ENCODE data around the gene CEACAM20. TPM values are rescaled to one million over a fixed set of nuclear protein-coding genes. Genes with fewer than 3 reads are reported as not detected.

The CEACAM20 gene
- total and polyA plus RNA-seq, 10 of the 15 experiments (the other 5 are each of a cell fraction or from before 2014, with no cell fraction given), result not detected

- BruUV-seq (replicated peaks), result TSS peak; percentile 70
- peaks cover 6% of the 10 kb centered on the region; the same call in 1 of the 2 replicates for H3K4me1 ChIP-seq (ENCODE audit: control insufficient read depth, insufficient read depth, low read length)
- peak overlapping the region; percentile 81 for H3K4me2 ChIP-seq (ENCODE audit: control insufficient read depth, insufficient read depth)
- H3K9me3 ChIP-seq (replicated peaks; ENCODE audit: control insufficient read depth, insufficient read depth, low read length), result peaks cover 32% of the 10 kb centered on the region; the same call in 2 of the 3 replicates
- DNase-seq (ENCODE audit: low read depth, low spot score) (no peak), FAIRE-seq (no peak), ATAC-seq (no peak)
- intact Hi-C loops (cut with micrococcal nuclease; ENCODE audit: unreplicated experiment) (no loop called here), in situ Hi-C loops (cut with MboI) (no loop called here)
- 8% methylated on average over 6 of the region's 6 CpGs for whole genome bisulfite sequencing (ENCODE audit: insufficient coverage, insufficient replicate concordance, low lambda C conversion rate, missing lambda C conversion rate)
- RAD21 ChIA-PET (ENCODE audit: unreplicated experiment), result interaction anchor here (1.4 kb wide), 1 partner anchor 195 kb away, joined by 5 read pairs; the partner anchor contains the start of gene ZNF235
- H3K27me3 ChIP-seq (replicated peaks in 1 of 2; ENCODE audit: control insufficient read depth in 2 of 2, insufficient read depth in 2 of 2, low read length in 1 of 2), result no peaks in the 10 kb centered on the region
- H3K79me2 ChIP-seq (ENCODE audit: control insufficient read depth, insufficient read depth, low read length), result peaks cover 19% of the 10 kb centered on the region
- H3K9ac ChIP-seq (ENCODE audit: control insufficient read depth, insufficient read depth, low read length), result peak overlapping the region; percentile 75
- POLR2A ChIA-PET, result no interaction called here
- no peaks in the 10 kb centered on the region for H4K20me1 ChIP-seq (ENCODE audit: control insufficient read depth, insufficient read depth)
- H2AFZ ChIP-seq (ENCODE audit: control insufficient read depth, low read depth, low read length), result peak overlapping the region; percentile 96; the same call in 1 of the 2 replicates
- peak overlapping the region; percentile 69 for H3K4me3 ChIP-seq
- SMC1A ChIA-PET (ENCODE audit: uncharacterized antibody, unreplicated experiment), result interaction anchor here (1.1 to 1.3 kb wide), 2 partner anchors 8 to 9 kb away, joined by 3 to 4 read pairs; no protein-coding TSS in a partner anchor
- CTCF ChIA-PET, result no interaction called here
- H3K36me3 ChIP-seq (ENCODE audit: control insufficient read depth in 2 of 2, insufficient read depth in 2 of 2, low read length in 1 of 2), result peaks cover 5% of the 10 kb centered on the region in 2 experiments; a peak in 3 of 4 replicates
- peak overlapping the region; percentile 81 for H3K27ac ChIP-seq (ENCODE audit: control insufficient read depth, insufficient read depth)
- no peak for TF ChIP-seq PKNOX1 (IDR thresholded peaks at IDR 0.05)
- TF ChIP-seq RUNX3 (IDR thresholded peaks at IDR 0.05; ENCODE audit: low read length), result peak; percentile 34; the same call in 1 of the 2 replicates
- no peak for TF ChIP-seq SUZ12 (IDR thresholded peaks at IDR 0.05; ENCODE audit: unreplicated experiment)
- no peak for TF ChIP-seq MXI1 (IDR thresholded peaks at IDR 0.05; ENCODE audit: low read depth, low read length)
These were observed 29.9 kb downstream of the CEACAM20 start for GRCh38 chr19:44499559-44499958.

GRCh38 chr19:44498988-44499387 lies 30.5 kb downstream of the CEACAM20 start:
- DNase-seq (ENCODE audit: low read depth, low spot score) (no peak), ATAC-seq (no peak), FAIRE-seq (no peak)
- intact Hi-C loops (cut with micrococcal nuclease; ENCODE audit: unreplicated experiment) (no loop called here), in situ Hi-C loops (cut with MboI) (no loop called here)
- POLR2A ChIA-PET, result no interaction called here
- H3K79me2 ChIP-seq (ENCODE audit: control insufficient read depth, insufficient read depth, low read length), result peaks cover 19% of the 10 kb centered on the region
- no peaks in the 10 kb centered on the region for H4K20me1 ChIP-seq (ENCODE audit: control insufficient read depth, insufficient read depth)
- RAD21 ChIA-PET (ENCODE audit: unreplicated experiment), result no interaction called here
- H3K27me3 ChIP-seq (replicated peaks in 1 of 2; ENCODE audit: control insufficient read depth in 2 of 2, insufficient read depth in 2 of 2, low read length in 1 of 2), result no peaks in the 10 kb centered on the region
- peaks cover 37% of the 10 kb centered on the region; the same call in 2 of the 3 replicates for H3K9me3 ChIP-seq (replicated peaks; ENCODE audit: control insufficient read depth, insufficient read depth, low read length)
- peaks cover 5 to 9% of the 10 kb centered on the region in 2 experiments for H3K36me3 ChIP-seq (ENCODE audit: control insufficient read depth in 2 of 2, insufficient read depth in 2 of 2, low read length in 1 of 2)
- peak overlapping the region; percentile 69; the same call in 1 of the 2 replicates for H3K4me3 ChIP-seq
- 98% methylated on average over 9 of the region's 9 CpGs for WGBS (ENCODE audit: insufficient coverage, insufficient replicate concordance, low lambda C conversion rate, missing lambda C conversion rate)
- H3K9ac ChIP-seq (ENCODE audit: control insufficient read depth, insufficient read depth, low read length), result no peak overlapping the region
- H3K4me1 ChIP-seq (ENCODE audit: control insufficient read depth, insufficient read depth, low read length), result peaks cover 6% of the 10 kb centered on the region; the same call in 1 of the 2 replicates
- peak overlapping the region; percentile 81 for H3K4me2 ChIP-seq (ENCODE audit: control insufficient read depth, insufficient read depth)
- CTCF ChIA-PET, result no interaction called here
- SMC1A ChIA-PET (ENCODE audit: uncharacterized antibody, unreplicated experiment), result no interaction called here
- no peak overlapping the region for H2AFZ ChIP-seq (ENCODE audit: control insufficient read depth, low read depth, low read length)
- BruUV-seq (replicated peaks), result no TSS peak
- H3K27ac ChIP-seq (ENCODE audit: control insufficient read depth, insufficient read depth), result no peak overlapping the region
- TF ChIP-seq ESRRA (IDR thresholded peaks at IDR 0.05; ENCODE audit: low read length), result no peak
- no peak for TF ChIP-seq GATAD2B (conservative IDR thresholded peaks at IDR 0.05; ENCODE audit: low read depth)
- no peak for TF ChIP-seq ZNF592 (IDR thresholded peaks at IDR 0.05)
- TF ChIP-seq SUZ12 (IDR thresholded peaks at IDR 0.05; ENCODE audit: unreplicated experiment), result no peak
- TF ChIP-seq RELB (IDR thresholded peaks at IDR 0.05; ENCODE audit: low read depth), result no peak
- TF ChIP-seq FOXM1 (IDR thresholded peaks at IDR 0.05; ENCODE audit: low read depth, low read length), result no peak
- TF ChIP-seq BRCA1 (IDR thresholded peaks at IDR 0.05; ENCODE audit: low read depth, low read length), result no peak

Data from GM12878 (cell line).